ENCODE data around the gene TBCD. TPM values are rescaled to one million over a fixed set of nuclear protein-coding genes. Genes with fewer than 3 reads are reported as not detected.

Gene TBCD
- polyA plus RNA-seq, 2 of the 4 experiments (the other 2 are of a cell fraction): 33.5 to 49.1 TPM

- no peak for FAIRE-seq
- POLR2A ChIA-PET: no interaction called here
- no peak for ATAC-seq
- CTCF ChIA-PET: interaction anchor here (1.1 to 1.5 kb wide), 3 partner anchors 8 to 70 kb away, joined by 3 read pairs; no protein-coding TSS in a partner anchor
- Histone ChIP-seq H3K4me2 (no peak overlapping the region), H3K4me1 (no peaks in the 10 kb centered on the region), H3K27ac (no peak overlapping the region), H3K9me3 (no peaks in the 10 kb centered on the region), H3K4me3 (no peak overlapping the region)
- WGBS (ENCODE audit: missing lambda C conversion rate): 90% methylated on average over 18 of the region's 18 CpGs
- no peak for DNase-seq (ENCODE audit: low read depth in 1 of 2, low spot score in 1 of 2)
- no peak for TF ChIP-seq RNF2 (IDR thresholded peaks at IDR 0.05; ENCODE audit: borderline replicate concordance, low read depth)
- no peak for TF ChIP-seq CHD2 (IDR thresholded peaks at IDR 0.05; ENCODE audit: low read length, partially characterized antibody)
- no peak for TF ChIP-seq NFE2L2 (conservative IDR thresholded peaks at IDR 0.05; ENCODE audit: low read length)
- TF ChIP-seq JUN (IDR thresholded peaks at IDR 0.05): no peak
- no peak for TF ChIP-seq BHLHE40 (IDR thresholded peaks at IDR 0.05; ENCODE audit: low read depth, low read length)
- TF ChIP-seq CEBPB (IDR thresholded peaks at IDR 0.05): no peak
- TF ChIP-seq RARB (CRISPR knock-in tag; IDR thresholded peaks at IDR 0.05): no peak
- no peak for TF ChIP-seq BCL3 (IDR thresholded peaks at IDR 0.05)
- TF ChIP-seq ATOH8 (CRISPR knock-in tag; IDR thresholded peaks at IDR 0.05; ENCODE audit: low read depth): no peak
- no peak for TF ChIP-seq SREBF2 (IDR thresholded peaks at IDR 0.05)
- no peak for TF ChIP-seq RAD21 (conservative IDR thresholded peaks at IDR 0.05 in 1 of 2, IDR thresholded peaks at IDR 0.05 in 1 of 2)
- no peak for TF ChIP-seq EHF (CRISPR knock-in tag; IDR thresholded peaks at IDR 0.05)
These were observed 138.5 kb downstream of the TBCD start for GRCh38 chr17:82890339-82890730.

- ChIA-PET POLR2A (no interaction called here), CTCF (interaction anchor here (1.5 kb wide), 1 partner anchor 70 kb away, joined by 3 read pairs; no protein-coding TSS in a partner anchor)
- H3K4me2 ChIP-seq: no peak overlapping the region
- WGBS (ENCODE audit: missing lambda C conversion rate): 92% methylated on average over 29 of the region's 29 CpGs
- H3K27ac ChIP-seq: no peak overlapping the region
- DNase-seq (ENCODE audit: low read depth in 1 of 2, low spot score in 1 of 2) (no peak), ATAC-seq (no peak), FAIRE-seq (no peak)
- no peaks in the 10 kb centered on the region for H3K9me3 ChIP-seq
- no peak overlapping the region for H3K4me3 ChIP-seq
- no peaks in the 10 kb centered on the region for H3K4me1 ChIP-seq
- TF ChIP-seq CBX2 (IDR thresholded peaks at IDR 0.05; ENCODE audit: borderline replicate concordance, low read depth): no peak
- no peak for TF ChIP-seq SREBF2 (IDR thresholded peaks at IDR 0.05)
- TF ChIP-seq RCOR1 (IDR thresholded peaks at IDR 0.05; ENCODE audit: low read depth, low read length): no peak
- TF ChIP-seq RARB (CRISPR knock-in tag; IDR thresholded peaks at IDR 0.05): no peak
- no peak for TF ChIP-seq CTCF (IDR thresholded peaks at IDR 0.05)
- TF ChIP-seq HOXB13 (CRISPR knock-in tag; IDR thresholded peaks at IDR 0.05; ENCODE audit: low read depth): no peak
- no peak for TF ChIP-seq ZFP36 (IDR thresholded peaks at IDR 0.05; ENCODE audit: borderline replicate concordance, partially characterized antibody)
- no peak for TF ChIP-seq HDAC2 (IDR thresholded peaks at IDR 0.05)
- no peak for TF ChIP-seq ZNF302 (CRISPR knock-in tag; IDR thresholded peaks at IDR 0.05)
- no peak for TF ChIP-seq BCL3 (IDR thresholded peaks at IDR 0.05)
- TF ChIP-seq TFCP2L1 (CRISPR knock-in tag; IDR thresholded peaks at IDR 0.05): no peak
- TF ChIP-seq, protein P1, sequence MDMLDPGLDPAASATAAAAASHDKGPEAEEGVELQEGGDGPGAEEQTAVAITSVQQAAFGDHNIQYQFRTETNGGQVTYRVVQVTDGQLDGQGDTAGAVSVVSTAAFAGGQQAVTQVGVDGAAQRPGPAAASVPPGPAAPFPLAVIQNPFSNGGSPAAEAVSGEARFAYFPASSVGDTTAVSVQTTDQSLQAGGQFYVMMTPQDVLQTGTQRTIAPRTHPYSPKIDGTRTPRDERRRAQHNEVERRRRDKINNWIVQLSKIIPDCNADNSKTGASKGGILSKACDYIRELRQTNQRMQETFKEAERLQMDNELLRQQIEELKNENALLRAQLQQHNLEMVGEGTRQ (IDR thresholded peaks at IDR 0.05): no peak
These were observed 139.2 kb downstream of the TBCD start for GRCh38 chr17:82890926-82891678.
